SH-SY5Y (cell line): ENCODE measurements around the gene FBXW7.

Experiments used
- GATA2 ChIP-seq: IDR thresholded peaks from 2 replicates; pipeline ENCODE4 v1.6.1; 2011; ENCODE audit warnings: mild to moderate bottlenecking, low read depth, low read length
- GATA3 ChIP-seq: IDR thresholded peaks from 2 replicates; pipeline ENCODE4 v1.6.1; 2011; ENCODE audit warnings: low read depth, mild to moderate bottlenecking, low read length, moderate library complexity

GRCh38 chr4:152437561-152437960 lies 98.3 kb downstream of the FBXW7 start:
- TF ChIP-seq GATA2: no peak
- no peak for TF ChIP-seq GATA3
